Endothelial cell of umbilical vein (primary cell): ENCODE data around the gene GSDMA. TPM values are rescaled to one million over a fixed set of nuclear protein-coding genes. Genes with fewer than 3 reads are reported as not detected.

ENCODE experiments used
- BruUV-seq: library from RNA; stranded (reverse); fragments of 400-500 nt; replicated peaks from 2 replicates; lab custom pipeline; 2021; lab: Mats Ljungman, UMichigan
- CTCF ChIA-PET: fragments of 300-600, 350-600 bp; sonication (Branson Sonifier 250); formaldehyde crosslinking; loops from one replicate; lab custom pipeline; 2021; ENCODE audit warnings: antibody characterized with exemption, inconsistent platforms; lab: Charles Lee
- POLR2A ChIA-PET: fragments of 300-600, 350-600 bp; sonication (Branson Sonifier 250); formaldehyde crosslinking; loops from one replicate; lab custom pipeline; 2021; ENCODE audit warnings: antibody characterized with exemption, inconsistent platforms; lab: Charles Lee
- DNase-seq: peaks from one replicate; pipeline ENCODE4 v3.0.0-alpha.2; 2011; ENCODE audit warnings: low read depth, low spot score
- FAIRE-seq: peaks from 2 replicates; lab custom pipeline; 2011; peaks lifted over from hg19 to GRCh38; lab: Jason Lieb, UNC
- H2AFZ ChIP-seq: 2 replicates; pipeline ENCODE4 v1.6.0; 2012; ENCODE audit warnings: low read depth, low read length, control low read depth, inconsistent platforms
- H3K27ac ChIP-seq: 2 replicates; pipeline ENCODE4 v1.5.1; 2011; ENCODE audit warnings: low read depth, mild to moderate bottlenecking, control low read depth, low read length, moderate library complexity; ENCODE audit not compliant: insufficient read depth
- H3K27me3 ChIP-seq, 2 experiments: 2 replicates each; pipeline versions ENCODE4 v1.6.0 to v1.6.1; 2011; ENCODE audit warnings: low read length in 2 of 2, mixed read lengths in 1 of 2; ENCODE audit not compliant: control insufficient read depth in 2 of 2, insufficient read depth in 2 of 2
- H3K36me3 ChIP-seq, 2 experiments: 2 replicates in 1 of 2; 3 replicates in 1 of 2; pipeline ENCODE4 v1.5.1; 2011; ENCODE audit warnings: low read length in 2 of 2, mild to moderate bottlenecking in 1 of 2, moderate library complexity in 1 of 2; ENCODE audit not compliant: control insufficient read depth in 2 of 2, insufficient read depth in 2 of 2; ENCODE audit errors: extremely low read depth in 1 of 2
- H3K4me1 ChIP-seq: 3 replicates; pipeline ENCODE4 v1.5.1; 2011; ENCODE audit warnings: mild to moderate bottlenecking, low read length; ENCODE audit not compliant: control insufficient read depth, insufficient read depth; ENCODE audit errors: extremely low read depth
- H3K4me2 ChIP-seq: 2 replicates; pipeline ENCODE4 v1.6.1; 2011; ENCODE audit warnings: low read length, control low read depth, mixed read lengths; ENCODE audit not compliant: insufficient read depth
- H3K4me3 ChIP-seq, 3 experiments: fragments of 200-600 bp in 1 of 3; sonication (generic), shearing (Covaris generic) in 1 of 3; replicated peaks in 1 of 3; 2 replicates each; pipeline ENCODE4 v1.5.1; 2011 to 2016; ENCODE audit warnings: control low read depth in 3 of 3, low read length in 3 of 3, mild to moderate bottlenecking in 2 of 3, inconsistent platforms in 1 of 3, low read depth in 1 of 3, moderate library complexity in 1 of 3; ENCODE audit not compliant: insufficient read depth in 1 of 3
- H3K79me2 ChIP-seq: 2 replicates; pipeline ENCODE4 v1.6.0; 2012; ENCODE audit warnings: low read length, inconsistent platforms; ENCODE audit not compliant: control insufficient read depth, insufficient read depth
- H3K9ac ChIP-seq: replicated peaks from 2 replicates; pipeline ENCODE3; 2011; ENCODE audit warnings: low read length, control low read depth; ENCODE audit not compliant: insufficient read depth; ENCODE audit errors: extremely low read depth
- H3K9me1 ChIP-seq: replicated peaks from 3 replicates; pipeline ENCODE4 v1.6.0; 2011; ENCODE audit warnings: mild to moderate bottlenecking, low read length; ENCODE audit not compliant: control insufficient read depth, insufficient read depth; ENCODE audit errors: extremely low read depth
- H3K9me3 ChIP-seq: replicated peaks from 2 replicates; pipeline ENCODE4 v1.5.1; 2012; ENCODE audit warnings: low read length, inconsistent platforms; ENCODE audit not compliant: control insufficient read depth, insufficient read depth
- H4K20me1 ChIP-seq: replicated peaks from 2 replicates; pipeline ENCODE3; 2011; ENCODE audit warnings: mild to moderate bottlenecking, low read length; ENCODE audit not compliant: control insufficient read depth, insufficient read depth; ENCODE audit errors: extremely low read depth
- EZH2 ChIP-seq: IDR thresholded peaks from 2 replicates; pipeline ENCODE4 v1.6.1; 2012; ENCODE audit warnings: borderline replicate concordance, low read depth, mild to moderate bottlenecking, moderate library complexity, low read length, inconsistent platforms; ENCODE audit not compliant: severe bottlenecking
- FOS ChIP-seq: IDR thresholded peaks from 2 replicates; pipeline ENCODE4 v1.6.1; 2011; ENCODE audit warnings: mild to moderate bottlenecking, low read length, moderate library complexity, borderline replicate concordance; ENCODE audit not compliant: insufficient read depth
- GATA2 ChIP-seq: IDR thresholded peaks from 2 replicates; pipeline ENCODE4 v1.7.0; 2011; ENCODE audit warnings: low read depth, mild to moderate bottlenecking, moderate library complexity, mixed read lengths, low read length; ENCODE audit not compliant: insufficient read length, insufficient read depth
- JUN ChIP-seq: IDR thresholded peaks from 2 replicates; pipeline ENCODE4 v1.6.1; 2011; ENCODE audit warnings: borderline replicate concordance, low read depth; ENCODE audit not compliant: insufficient read length, insufficient read depth
- MYC ChIP-seq: IDR thresholded peaks from one replicate; pipeline ENCODE4 v1.6.1; 2011; ENCODE audit warnings: mild to moderate bottlenecking, low read depth, low read length
- POLR2A ChIP-seq: IDR thresholded peaks from 2 replicates; pipeline ENCODE4 v1.6.1; 2012; ENCODE audit warnings: low read depth, mild to moderate bottlenecking, control low read depth, low read length
- POLR2AphosphoS5 ChIP-seq: IDR thresholded peaks from 2 replicates; pipeline ENCODE4 v1.6.1; 2012; ENCODE audit warnings: low read depth, mild to moderate bottlenecking, control low read depth, low read length, moderate library complexity; ENCODE audit not compliant: insufficient read depth
- dilution Hi-C: fragments of 300-500 bp; cut with MboI; formaldehyde crosslinking; loops from one replicate; pipeline ENCODE4 v1.15.0; 2019; ENCODE audit warnings: low sequenced_read_pairs; ENCODE audit not compliant: extremely low pct_ligation_motif_present
- intact Hi-C: fragments of 100-400 bp; cut with micrococcal nuclease; formaldehyde crosslinking; loops from one replicate; pipeline ENCODE4 v1.10.0; 2022
- polyA plus RNA-seq, 4 experiments: library from polyadenylated mRNA; depleted of rRNA in 3 of 4; stranded (reverse) in 3 of 4; unstranded in 1 of 4; fragments of >200 nt; gene quantifications; 2 replicates each; pipeline versions ENCODE4 v1.2.1 to v1.2.3, GENCODE V29; 2011 to 2012; ENCODE audit warnings: missing spikeins in 1 of 4
- total RNA-seq: library from RNA; stranded (reverse); gene quantifications from 2 replicates; pipeline ENCODE4 v1.2.3, GENCODE V29; 2021
- TF ChIP-seq, protein P1 (sequence below): IDR thresholded peaks from 2 replicates; pipeline ENCODE4 v1.6.1; 2011; ENCODE audit not compliant: insufficient read depth, insufficient read length
- TF ChIP-seq, protein P2 (sequence below), 2 donors: IDR thresholded peaks; 1 replicate in 1 of 2; 2 replicates in 1 of 2; pipeline ENCODE4 v1.5.1; 2011; ENCODE audit warnings: low read length in 2 of 2, mild to moderate bottlenecking in 2 of 2, moderate library complexity in 2 of 2, control low read depth in 1 of 2, inconsistent platforms in 1 of 2, low read depth in 1 of 2; ENCODE audit not compliant: insufficient read depth in 1 of 2; ENCODE audit errors: extremely low read depth in 1 of 2

Gene GSDMA
- total and polyA plus RNA-seq, 2 donors (not counting 3 experiments of a cell fraction or from before 2014, with no cell fraction given): not detected

DNA sequence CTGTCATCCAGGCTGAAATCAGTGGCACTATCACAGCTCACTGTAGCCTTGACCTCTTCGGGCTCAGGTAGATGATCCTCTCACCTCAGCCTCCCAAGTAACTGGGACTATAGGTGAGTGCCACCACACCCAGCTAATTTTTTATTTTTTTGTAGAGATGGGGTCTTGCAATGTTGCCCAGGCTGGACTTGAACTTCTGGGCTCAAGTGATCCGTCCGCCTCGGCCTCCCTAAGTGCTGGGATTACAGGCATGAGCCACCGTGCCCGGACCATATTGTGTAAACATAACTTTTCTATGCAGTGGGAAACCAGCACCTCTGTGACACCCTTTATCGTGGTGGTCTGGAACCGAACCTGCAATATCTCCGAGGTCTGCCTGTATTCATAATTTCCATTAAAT lies 41.3 kb downstream of the GSDMA start:
- H3K4me2 ChIP-seq: no peak overlapping the region
- BruUV-seq: no TSS peak
- intact Hi-C loops: no loop called here

More for the DNA sequence above, 41.3 kb downstream of the GSDMA start:
- no peaks in the 10 kb centered on the region for H3K27me3 ChIP-seq
- H3K4me3 ChIP-seq: no peak overlapping the region
- FAIRE-seq (no peak), DNase-seq (no peak)
- CTCF ChIA-PET: no interaction called here
- no peaks in the 10 kb centered on the region for H3K9me1 ChIP-seq
- dilution Hi-C loops: no loop called here
- H3K4me1 ChIP-seq: no peaks in the 10 kb centered on the region
- no peaks in the 10 kb centered on the region for H3K79me2 ChIP-seq
- H3K9me3 ChIP-seq: no peaks in the 10 kb centered on the region
- TF ChIP-seq POLR2A: no peak
- TF ChIP-seq GATA2: no peak
- TF ChIP-seq, protein P1, sequence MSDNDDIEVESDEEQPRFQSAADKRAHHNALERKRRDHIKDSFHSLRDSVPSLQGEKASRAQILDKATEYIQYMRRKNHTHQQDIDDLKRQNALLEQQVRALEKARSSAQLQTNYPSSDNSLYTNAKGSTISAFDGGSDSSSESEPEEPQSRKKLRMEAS: no peak
- TF ChIP-seq POLR2AphosphoS5: no peak
- TF ChIP-seq JUN: no peak
- TF ChIP-seq FOS: no peak
- TF ChIP-seq MYC: no peak
- TF ChIP-seq EZH2: no peak
- TF ChIP-seq, protein P2, sequence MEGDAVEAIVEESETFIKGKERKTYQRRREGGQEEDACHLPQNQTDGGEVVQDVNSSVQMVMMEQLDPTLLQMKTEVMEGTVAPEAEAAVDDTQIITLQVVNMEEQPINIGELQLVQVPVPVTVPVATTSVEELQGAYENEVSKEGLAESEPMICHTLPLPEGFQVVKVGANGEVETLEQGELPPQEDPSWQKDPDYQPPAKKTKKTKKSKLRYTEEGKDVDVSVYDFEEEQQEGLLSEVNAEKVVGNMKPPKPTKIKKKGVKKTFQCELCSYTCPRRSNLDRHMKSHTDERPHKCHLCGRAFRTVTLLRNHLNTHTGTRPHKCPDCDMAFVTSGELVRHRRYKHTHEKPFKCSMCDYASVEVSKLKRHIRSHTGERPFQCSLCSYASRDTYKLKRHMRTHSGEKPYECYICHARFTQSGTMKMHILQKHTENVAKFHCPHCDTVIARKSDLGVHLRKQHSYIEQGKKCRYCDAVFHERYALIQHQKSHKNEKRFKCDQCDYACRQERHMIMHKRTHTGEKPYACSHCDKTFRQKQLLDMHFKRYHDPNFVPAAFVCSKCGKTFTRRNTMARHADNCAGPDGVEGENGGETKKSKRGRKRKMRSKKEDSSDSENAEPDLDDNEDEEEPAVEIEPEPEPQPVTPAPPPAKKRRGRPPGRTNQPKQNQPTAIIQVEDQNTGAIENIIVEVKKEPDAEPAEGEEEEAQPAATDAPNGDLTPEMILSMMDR (IDR thresholded peaks at IDR 0.05; ENCODE audit: extremely low read depth in 1 of 2, insufficient read depth in 1 of 2, low read depth in 1 of 2, low read length in 2 of 2): no peak
- H3K9ac ChIP-seq: no peak overlapping the region
- H3K27ac ChIP-seq: no peak overlapping the region
- H3K36me3 ChIP-seq: no peaks in the 10 kb centered on the region
- POLR2A ChIA-PET: no interaction called here
- no peaks in the 10 kb centered on the region for H4K20me1 ChIP-seq
- H2AFZ ChIP-seq: no peak overlapping the region
